CD4-positive, alpha-beta T cell treated with Interleukin-1 beta for 1 hour (primary cell): ENCODE measurements around the gene UNC80.

Experiments used
- DNase-seq, 2 donors: peaks; one replicate each; pipeline ENCODE4 v3.0.0-alpha.2; 2020 to 2022

The UNC80 gene

GRCh38 chr2:210034087-210034683 is 262.6 kb downstream of the UNC80 start:
- no peak for DNase-seq

GRCh38 chr2:210035679-210036078 is 264.0 kb downstream of the UNC80 start:
- DNase-seq = no peak

GRCh38 chr2:210038078-210038477 is 266.4 kb downstream of the UNC80 start:
- DNase-seq = no peak

GRCh38 chr2:210046851-210047500 is 275.3 kb downstream of the UNC80 start:
- DNase-seq = no peak
